ENCODE measurements around the gene ADCY9.

The ADCY9 gene

DNA sequence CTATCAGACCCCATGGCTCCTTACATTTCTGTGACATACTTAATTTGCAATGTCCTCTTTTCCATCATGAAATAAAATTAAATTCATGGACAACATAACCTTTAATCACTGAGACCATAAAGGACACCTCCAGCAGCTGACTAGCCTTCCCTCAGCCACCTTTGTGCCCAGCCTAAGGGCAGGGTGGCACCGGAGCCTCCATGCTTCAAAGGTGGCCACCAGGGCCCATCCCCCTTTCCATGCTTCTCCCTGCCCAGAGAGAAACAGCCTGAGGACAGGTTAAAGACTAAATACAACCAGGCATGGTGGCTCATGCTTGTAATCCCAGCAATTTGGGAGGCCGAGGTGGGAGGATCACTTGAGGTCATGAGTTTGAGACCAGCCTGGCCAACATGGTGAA is 94.3 kb downstream of the ADCY9 start:
- Histone ChIP-seq H3K36me3 (ENCODE audit: control insufficient read depth, insufficient read depth, low read length) (no peaks in the 10 kb centered on the region), H3K9ac (ENCODE audit: low read length) (no peak overlapping the region), H3K4me1 (ENCODE audit: control insufficient read depth, insufficient read depth, low read length) (peaks cover 11% of the 10 kb centered on the region), H3K4me3 (ENCODE audit: low read depth, low read length) (no peak overlapping the region), H3K27me3 (ENCODE audit: control insufficient read depth, insufficient read depth, low read length) (no peaks in the 10 kb centered on the region), H3K27ac (ENCODE audit: low read depth, low read length) (no peak overlapping the region), H3K9me3 (ENCODE audit: control insufficient read depth, insufficient read depth, low read depth, low read length) (no peaks in the 10 kb centered on the region)

DNA sequence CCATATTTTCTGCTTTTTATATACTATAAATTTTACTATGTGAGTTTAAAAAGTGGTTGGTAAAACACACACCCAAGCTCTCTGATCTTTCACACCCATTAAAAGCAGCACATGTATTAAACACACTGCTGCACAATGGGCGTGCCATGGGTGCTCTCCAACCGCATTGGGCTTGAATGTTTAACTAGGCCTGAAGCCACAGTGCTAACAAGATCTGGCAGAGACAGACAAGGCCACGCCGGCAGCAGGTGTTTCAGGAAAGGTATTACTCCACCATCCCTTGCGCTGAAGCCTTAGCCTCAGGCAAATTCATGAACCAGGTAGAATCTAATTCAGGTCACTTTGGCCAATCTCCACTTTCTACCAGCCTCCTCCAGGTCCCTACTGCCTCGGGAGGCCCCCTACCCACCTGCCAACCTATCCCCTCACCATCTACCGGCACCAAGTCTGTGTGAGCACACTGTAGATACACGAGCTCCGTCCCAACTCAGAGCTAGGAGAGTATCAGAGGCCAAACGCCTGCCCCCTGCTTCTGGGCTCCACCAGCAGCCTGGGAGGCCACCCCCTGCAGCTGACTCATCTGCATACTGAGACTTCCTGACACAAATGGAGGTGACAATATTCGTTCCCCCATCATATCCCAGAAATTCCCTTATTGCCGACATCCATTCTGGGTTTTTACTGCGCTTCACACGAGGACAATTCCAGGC is 95.0 kb downstream of the ADCY9 start:
- H3K36me3 ChIP-seq (ENCODE audit: control insufficient read depth, insufficient read depth, low read length) = no peaks in the 10 kb centered on the region

DNA sequence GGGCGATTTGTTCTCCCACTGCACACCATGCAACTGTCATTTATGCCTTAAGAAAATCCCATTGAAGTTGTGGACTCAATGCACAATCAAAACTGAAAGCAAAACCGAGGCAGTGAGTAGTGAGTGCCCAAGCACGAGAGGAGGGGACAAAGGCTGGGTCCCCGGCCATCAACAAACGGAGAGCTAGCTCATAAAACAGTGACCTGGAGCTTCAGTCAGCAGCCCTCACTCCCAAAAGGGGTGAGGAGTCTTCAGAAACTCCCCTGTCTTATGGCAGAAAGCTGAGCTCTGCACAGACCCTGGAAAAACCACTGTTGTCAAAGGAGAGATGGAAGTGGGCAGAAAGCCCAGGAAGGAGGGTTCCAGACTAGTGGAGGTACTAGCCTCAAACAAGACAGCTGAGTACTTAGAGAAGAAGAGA is 96.9 kb downstream of the ADCY9 start:
- H3K9ac ChIP-seq (ENCODE audit: low read length) = no peak overlapping the region
- no peaks in the 10 kb centered on the region for H3K27me3 ChIP-seq (ENCODE audit: control insufficient read depth, insufficient read depth, low read length)
- no peaks in the 10 kb centered on the region for H3K36me3 ChIP-seq (ENCODE audit: control insufficient read depth, insufficient read depth, low read length)
- no peaks in the 10 kb centered on the region for H3K9me3 ChIP-seq (ENCODE audit: control insufficient read depth, insufficient read depth, low read depth, low read length)
- H3K4me1 ChIP-seq (ENCODE audit: control insufficient read depth, insufficient read depth, low read length) = peaks cover 17% of the 10 kb centered on the region; the same call in 1 of the 2 replicates
- no peak overlapping the region for H3K27ac ChIP-seq (ENCODE audit: low read depth, low read length)
- H3K4me3 ChIP-seq (ENCODE audit: low read depth, low read length) = no peak overlapping the region

More for the DNA sequence above, 95.0 kb downstream of the ADCY9 start:
- no peak overlapping the region for H3K27ac ChIP-seq (ENCODE audit: low read depth, low read length)
- H3K4me1 ChIP-seq (ENCODE audit: control insufficient read depth, insufficient read depth, low read length) = peaks cover 11% of the 10 kb centered on the region
- H3K4me3 ChIP-seq (ENCODE audit: low read depth, low read length) = no peak overlapping the region
- no peaks in the 10 kb centered on the region for H3K9me3 ChIP-seq (ENCODE audit: control insufficient read depth, insufficient read depth, low read depth, low read length)
- no peaks in the 10 kb centered on the region for H3K27me3 ChIP-seq (ENCODE audit: control insufficient read depth, insufficient read depth, low read length)
- no peak overlapping the region for H3K9ac ChIP-seq (ENCODE audit: low read length)

DNA sequence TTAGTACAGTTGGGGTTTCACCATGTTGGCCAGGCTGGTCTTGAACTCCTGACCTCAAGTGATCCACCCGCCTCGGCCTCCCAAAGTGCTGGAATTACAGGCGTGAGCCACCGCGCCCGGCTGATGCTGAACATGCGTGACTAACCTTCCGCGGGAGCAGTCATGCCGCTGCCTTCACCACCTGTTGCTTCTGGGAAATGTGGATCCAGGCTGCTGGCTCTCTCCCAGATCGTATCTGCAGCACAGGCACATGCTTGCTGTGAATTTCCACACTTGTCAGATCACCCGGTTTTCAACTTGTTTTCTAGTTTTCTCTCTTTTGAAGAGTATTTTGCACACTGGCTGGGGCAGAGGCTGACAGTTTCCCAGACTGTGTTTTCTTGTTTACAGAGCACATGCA is 97.9 kb downstream of the ADCY9 start:
- Histone ChIP-seq H3K27me3 (ENCODE audit: control insufficient read depth, insufficient read depth, low read length) (no peaks in the 10 kb centered on the region), H3K9ac (ENCODE audit: low read length) (no peak overlapping the region), H3K36me3 (ENCODE audit: control insufficient read depth, insufficient read depth, low read length) (no peaks in the 10 kb centered on the region), H3K4me3 (ENCODE audit: low read depth, low read length) (no peak overlapping the region), H3K9me3 (ENCODE audit: control insufficient read depth, insufficient read depth, low read depth, low read length) (no peaks in the 10 kb centered on the region), H3K27ac (ENCODE audit: low read depth, low read length) (no peak overlapping the region), H3K4me1 (ENCODE audit: control insufficient read depth, insufficient read depth, low read length) (peaks cover 17% of the 10 kb centered on the region; the same call in 1 of the 2 replicates)

DNA sequence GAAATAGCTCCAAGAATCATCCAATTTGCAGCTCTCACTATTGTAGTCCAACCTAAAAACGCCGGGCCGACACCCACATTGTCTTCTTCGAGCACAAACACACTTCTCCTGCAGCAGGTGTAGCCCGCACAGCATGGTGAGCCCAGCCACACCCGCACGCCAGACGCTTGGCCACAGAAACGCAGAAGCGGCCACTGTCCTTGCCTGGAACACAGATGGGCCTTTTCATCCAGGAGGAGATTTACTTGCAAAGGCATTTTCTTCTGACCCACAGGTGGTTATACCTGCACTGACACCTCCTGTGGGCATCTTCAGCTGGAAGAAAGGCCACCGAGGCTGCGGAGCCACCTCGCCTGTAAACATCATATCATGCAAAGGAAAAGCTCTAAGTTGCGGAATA is 98.4 kb downstream of the ADCY9 start:
- Histone ChIP-seq H3K36me3 (ENCODE audit: control insufficient read depth, insufficient read depth, low read length) (no peaks in the 10 kb centered on the region), H3K4me1 (ENCODE audit: control insufficient read depth, insufficient read depth, low read length) (peaks cover 17% of the 10 kb centered on the region; the same call in 1 of the 2 replicates), H3K9ac (ENCODE audit: low read length) (no peak overlapping the region), H3K27me3 (ENCODE audit: control insufficient read depth, insufficient read depth, low read length) (no peaks in the 10 kb centered on the region), H3K27ac (ENCODE audit: low read depth, low read length) (no peak overlapping the region), H3K9me3 (ENCODE audit: control insufficient read depth, insufficient read depth, low read depth, low read length) (no peaks in the 10 kb centered on the region), H3K4me3 (ENCODE audit: low read depth, low read length) (no peak overlapping the region)

DNA sequence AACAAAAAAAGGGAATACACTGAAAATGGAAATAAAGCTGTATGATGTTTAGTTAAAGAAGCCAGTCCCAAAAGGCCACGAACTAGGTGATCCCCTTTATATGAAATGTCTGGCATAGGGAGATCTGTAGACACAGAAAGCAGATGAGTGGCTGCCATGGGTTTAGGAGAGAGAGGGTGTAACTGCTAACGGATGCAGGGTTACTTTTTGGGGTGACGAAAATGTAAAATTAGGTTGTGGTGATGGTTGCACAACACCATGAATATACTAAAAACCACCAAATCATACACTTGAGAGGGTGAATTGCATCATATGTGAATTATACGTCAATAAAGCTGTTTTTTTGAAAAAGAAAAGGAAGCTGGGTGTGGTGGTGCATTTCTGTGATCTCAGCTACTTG is 99.6 kb downstream of the ADCY9 start:
- Histone ChIP-seq H3K4me3 (ENCODE audit: low read depth, low read length) (no peak overlapping the region), H3K9ac (ENCODE audit: low read length) (no peak overlapping the region), H3K36me3 (ENCODE audit: control insufficient read depth, insufficient read depth, low read length) (no peaks in the 10 kb centered on the region), H3K9me3 (ENCODE audit: control insufficient read depth, insufficient read depth, low read depth, low read length) (no peaks in the 10 kb centered on the region), H3K4me1 (ENCODE audit: control insufficient read depth, insufficient read depth, low read length) (peaks cover 17% of the 10 kb centered on the region), H3K27ac (ENCODE audit: low read depth, low read length) (no peak overlapping the region), H3K27me3 (ENCODE audit: control insufficient read depth, insufficient read depth, low read length) (no peaks in the 10 kb centered on the region)

DNA sequence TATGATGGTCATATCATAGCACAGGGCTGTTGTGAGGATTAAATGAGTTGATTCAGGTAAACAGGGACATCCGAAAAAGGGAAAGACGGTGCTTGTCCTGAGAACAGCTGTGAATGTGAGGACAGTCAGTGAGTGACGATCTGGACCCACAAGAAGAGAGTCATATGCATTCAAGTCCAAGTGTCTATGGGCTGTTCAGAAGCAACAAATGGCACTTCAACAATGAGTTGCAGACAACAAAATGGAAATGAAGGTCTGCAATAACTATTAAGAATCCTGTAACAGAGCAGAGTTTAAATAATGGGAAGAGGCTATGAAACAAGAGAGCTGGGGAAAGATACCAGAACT is 100.3 kb downstream of the ADCY9 start:
- no peaks in the 10 kb centered on the region for H3K36me3 ChIP-seq (ENCODE audit: control insufficient read depth, insufficient read depth, low read length)
- no peaks in the 10 kb centered on the region for H3K9me3 ChIP-seq (ENCODE audit: control insufficient read depth, insufficient read depth, low read depth, low read length)
- no peaks in the 10 kb centered on the region for H3K27me3 ChIP-seq (ENCODE audit: control insufficient read depth, insufficient read depth, low read length)
- no peak overlapping the region for H3K9ac ChIP-seq (ENCODE audit: low read length)
- no peak overlapping the region for H3K27ac ChIP-seq (ENCODE audit: low read depth, low read length)
- H3K4me3 ChIP-seq (ENCODE audit: low read depth, low read length) = no peak overlapping the region
- peaks cover 17% of the 10 kb centered on the region for H3K4me1 ChIP-seq (ENCODE audit: control insufficient read depth, insufficient read depth, low read length)

DNA sequence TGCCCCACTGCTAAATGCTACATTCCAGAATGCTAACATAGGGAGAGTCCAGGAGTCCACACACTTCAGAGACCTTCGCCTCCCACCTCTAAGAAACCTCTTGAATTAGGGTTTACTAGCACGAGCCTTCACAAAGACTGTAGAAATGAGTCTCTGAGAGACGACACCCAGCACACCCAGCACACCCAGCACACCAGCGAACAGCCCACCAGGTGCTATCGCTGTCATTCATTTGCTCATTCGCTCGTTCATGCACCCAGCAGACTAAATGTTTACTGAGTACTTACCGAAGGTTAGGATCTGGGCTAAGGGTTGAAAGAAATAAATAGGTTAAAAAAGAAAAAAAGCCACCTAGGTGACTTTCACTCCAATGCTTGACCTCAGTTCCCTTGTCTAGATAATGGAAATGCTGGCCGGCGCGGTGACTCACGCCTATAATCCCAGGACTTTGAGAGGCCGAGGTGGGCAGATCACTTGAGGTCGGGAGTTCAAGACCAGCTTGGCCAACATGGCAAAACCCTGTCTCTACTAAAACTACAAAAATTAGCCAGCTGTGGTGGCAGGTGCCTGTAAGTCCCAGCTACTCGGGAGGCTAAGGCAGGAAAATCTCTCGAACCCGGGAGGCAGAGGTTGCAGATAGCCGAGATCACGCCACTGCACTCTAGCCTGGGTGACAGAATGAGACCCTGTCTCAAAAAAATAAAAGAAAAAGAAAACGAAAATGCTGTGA is 100.8 kb downstream of the ADCY9 start:
- Histone ChIP-seq H3K9me3 (ENCODE audit: control insufficient read depth, insufficient read depth, low read depth, low read length) (no peaks in the 10 kb centered on the region), H3K36me3 (ENCODE audit: control insufficient read depth, insufficient read depth, low read length) (no peaks in the 10 kb centered on the region), H3K27ac (ENCODE audit: low read depth, low read length) (no peak overlapping the region), H3K4me3 (ENCODE audit: low read depth, low read length) (no peak overlapping the region), H3K4me1 (ENCODE audit: control insufficient read depth, insufficient read depth, low read length) (peaks cover 19% of the 10 kb centered on the region), H3K27me3 (ENCODE audit: control insufficient read depth, insufficient read depth, low read length) (no peaks in the 10 kb centered on the region), H3K9ac (ENCODE audit: low read length) (no peak overlapping the region)

DNA sequence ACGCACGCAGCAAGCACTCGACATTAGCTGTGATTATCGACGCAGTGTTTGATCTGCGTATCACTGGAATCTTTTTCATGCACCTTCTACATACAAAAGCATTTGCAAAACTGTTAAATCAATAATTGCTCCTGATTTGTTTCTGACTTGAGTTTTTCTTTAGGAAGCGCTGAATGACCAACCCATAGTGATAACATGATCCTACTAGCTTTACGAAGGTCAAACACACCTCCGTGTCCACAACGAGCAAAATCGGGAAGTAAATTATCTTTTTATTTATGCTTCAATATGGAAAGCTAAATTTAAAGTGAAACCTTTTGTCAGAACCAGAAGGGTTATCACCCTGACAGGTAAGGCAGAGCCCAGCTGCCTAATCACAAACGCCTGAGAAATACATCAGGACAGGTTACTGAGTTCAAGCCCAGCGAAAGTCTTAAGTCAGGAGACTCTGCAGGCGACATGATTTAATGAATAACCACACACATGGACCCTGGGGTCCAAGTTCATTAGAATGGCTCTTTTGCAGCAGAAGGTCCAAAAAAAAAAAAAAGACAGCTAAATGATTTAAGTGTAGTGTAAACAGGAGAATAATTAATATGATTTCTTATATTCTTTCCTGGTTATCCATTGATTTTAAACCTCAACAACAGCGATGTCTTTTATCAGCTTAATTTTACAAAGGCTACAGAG is 104.2 kb downstream of the ADCY9 start:
- no peaks in the 10 kb centered on the region for H3K36me3 ChIP-seq (ENCODE audit: control insufficient read depth, insufficient read depth, low read length)
- H3K9ac ChIP-seq (ENCODE audit: low read length) = no peak overlapping the region
- H3K4me1 ChIP-seq (ENCODE audit: control insufficient read depth, insufficient read depth, low read length) = peaks cover 34% of the 10 kb centered on the region
- H3K9me3 ChIP-seq (ENCODE audit: control insufficient read depth, insufficient read depth, low read depth, low read length) = no peaks in the 10 kb centered on the region
- no peak overlapping the region; the same call in 1 of the 2 replicates for H3K27ac ChIP-seq (ENCODE audit: low read depth, low read length)
- H3K27me3 ChIP-seq (ENCODE audit: control insufficient read depth, insufficient read depth, low read length) = no peaks in the 10 kb centered on the region
- H3K4me3 ChIP-seq (ENCODE audit: low read depth, low read length) = no peak overlapping the region

DNA sequence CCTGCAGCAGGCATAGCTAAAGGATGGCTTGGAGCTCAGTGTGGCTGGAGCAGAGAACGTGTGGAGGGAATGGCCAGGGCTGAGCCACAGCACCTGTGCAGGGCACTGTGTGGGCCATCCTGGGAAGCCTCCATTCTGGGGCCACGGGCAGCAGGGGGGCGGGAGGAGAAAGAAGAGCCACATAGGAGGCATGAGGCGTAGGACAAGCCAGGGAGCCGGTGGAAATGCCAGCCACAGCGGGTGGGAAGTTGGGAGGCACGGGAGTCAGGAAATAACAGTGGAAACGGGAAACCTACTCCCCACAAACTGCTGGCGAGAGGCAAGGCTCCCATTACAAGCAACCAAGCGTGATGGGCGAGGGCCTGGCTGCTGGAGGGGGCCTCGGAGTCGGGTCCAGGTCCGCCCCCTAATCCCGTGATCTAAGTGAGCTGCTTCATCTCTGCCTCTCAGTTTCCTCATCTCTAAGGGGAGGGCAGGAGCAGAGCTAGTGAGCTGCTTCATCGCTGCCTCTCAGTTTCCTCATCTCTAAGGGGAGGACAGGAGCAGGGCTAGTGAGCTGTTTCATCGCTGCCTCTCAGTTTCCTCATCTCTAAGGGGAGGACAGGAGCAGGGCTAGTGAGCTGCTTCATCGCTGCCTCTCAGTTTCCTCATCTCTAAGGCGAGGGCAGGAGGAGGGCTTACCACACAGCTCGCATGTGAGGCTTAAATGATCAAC is 104.9 kb downstream of the ADCY9 start:
- Histone ChIP-seq H3K9ac (ENCODE audit: low read length) (no peak overlapping the region), H3K4me1 (ENCODE audit: control insufficient read depth, insufficient read depth, low read length) (peaks cover 34% of the 10 kb centered on the region), H3K27ac (ENCODE audit: low read depth, low read length) (no peak overlapping the region), H3K36me3 (ENCODE audit: control insufficient read depth, insufficient read depth, low read length) (no peaks in the 10 kb centered on the region), H3K4me3 (ENCODE audit: low read depth, low read length) (no peak overlapping the region), H3K27me3 (ENCODE audit: control insufficient read depth, insufficient read depth, low read length) (no peaks in the 10 kb centered on the region), H3K9me3 (ENCODE audit: control insufficient read depth, insufficient read depth, low read depth, low read length) (no peaks in the 10 kb centered on the region)
